K562 (cell line): Measurements from ENCODE around the gene ANGPTL7.

ENCODE experiments used
- ATF7 ChIP-seq: fragments of 450-650 bp; IDR thresholded peaks from 2 replicates; pipeline ENCODE4 v1.7.1; 2014; ENCODE audit warnings: mild to moderate bottlenecking, moderate library complexity
- BRCA1 ChIP-seq, 2 experiments: fragments of 450-650 bp in 1 of 2; sonication (generic) in 1 of 2; formaldehyde crosslinking in 1 of 2; IDR thresholded peaks; 2 replicates each; pipeline versions ENCODE4 v1.5.0 to v1.6.1; 2017 to 2020; ENCODE audit warnings: mild to moderate bottlenecking in 1 of 2, missing genetic modification reagents in 1 of 2
- ELF1 ChIP-seq: fragments of 200-800 bp; sonication (Bioruptor generic); IDR thresholded peaks from 2 replicates; pipeline ENCODE4 v1.6.1; 2016; ENCODE audit warnings: missing genetic modification characterization, missing compliant biosample characterization
- ESRRA ChIP-seq: fragments of 450-650 bp; IDR thresholded peaks from 2 replicates; pipeline ENCODE4 v1.6.1; 2014; ENCODE audit warnings: low read depth, mild to moderate bottlenecking, moderate library complexity, borderline replicate concordance
- ETV1 ChIP-seq: fragments of 450-650 bp; conservative IDR thresholded peaks from 2 replicates; pipeline ENCODE4 v1.6.1; 2016; ENCODE audit warnings: missing genetic modification characterization, control low read depth, low read depth, missing compliant biosample characterization
- HDGF ChIP-seq: fragments of 450-650 bp; IDR thresholded peaks from 2 replicates; pipeline ENCODE4 v1.6.1; 2016
- TGIF2 ChIP-seq: sonication (generic); formaldehyde crosslinking; IDR thresholded peaks from 2 replicates; pipeline ENCODE4 v1.8.1; 2022; ENCODE audit warnings: mild to moderate bottlenecking, missing genetic modification reagents, moderate library complexity
- ZBTB17 ChIP-seq: fragments of 450-650 bp; formaldehyde crosslinking; IDR thresholded peaks from 2 replicates; pipeline ENCODE4 v1.4.0; 2020; ENCODE audit warnings: mild to moderate bottlenecking
- ZNF23 ChIP-seq: fragments of 250-450 bp; sonication (Bioruptor Pico); IDR thresholded peaks from 2 replicates; pipeline ENCODE4 v1.4.0; 2020; ENCODE audit warnings: mild to moderate bottlenecking
- TF ChIP-seq, protein P1 (sequence below), 3 experiments: IDR thresholded peaks in 2 of 3; conservative IDR thresholded peaks in 1 of 3; 2 replicates each; pipeline ENCODE4 v1.5.1; 2011 to 2012; ENCODE audit warnings: low read length in 3 of 3, mild to moderate bottlenecking in 3 of 3, control low read depth in 2 of 3, improper control_type of control experiment in 1 of 3, inconsistent platforms in 1 of 3, low read depth in 1 of 3, mixed read lengths in 1 of 3, moderate library complexity in 1 of 3; ENCODE audit not compliant: insufficient read depth in 2 of 3
- TF ChIP-seq, protein P2 (sequence below), 3 experiments: fragments of 200-800 bp in 1 of 3; sonication (Bioruptor generic) in 1 of 3; sonication (generic) in 1 of 3; formaldehyde crosslinking in 1 of 3; IDR thresholded peaks; 2 replicates each; pipeline versions ENCODE4 v1.6.1 to v1.8.0; 2016 to 2022; ENCODE audit warnings: mild to moderate bottlenecking in 2 of 3, missing compliant biosample characterization in 2 of 3, missing genetic modification characterization in 2 of 3, missing genetic modification reagents in 1 of 3
- TF ChIP-seq, protein P3 (sequence below), 2 experiments: fragments of 450-650 bp; formaldehyde crosslinking in 1 of 2; IDR thresholded peaks; 2 replicates each; pipeline versions ENCODE4 v1.4.0 to v1.6.1; 2014 to 2020; ENCODE audit warnings: mild to moderate bottlenecking in 2 of 2, borderline replicate concordance in 1 of 2, low read depth in 1 of 2

DNA sequence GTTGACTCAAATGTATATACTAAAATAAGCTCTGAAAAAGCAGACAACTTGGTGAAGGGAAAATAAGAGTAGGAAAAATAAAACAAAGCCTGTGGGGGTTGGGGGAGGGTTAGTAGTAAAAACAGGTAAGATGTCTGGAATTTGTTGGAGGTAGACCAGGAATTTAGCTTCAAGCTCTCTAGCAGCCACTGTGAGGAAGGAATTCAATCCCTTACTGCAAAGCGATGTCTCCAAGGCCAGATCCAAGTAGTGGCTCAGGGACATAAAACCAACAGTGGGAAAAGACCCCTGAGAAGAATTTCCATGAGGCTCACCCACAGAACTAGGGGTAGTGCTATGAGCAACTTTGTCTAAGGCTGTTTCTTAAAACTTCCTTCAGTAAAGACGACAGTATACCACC, 7.8 kb downstream of the ANGPTL7 start:
- TF ChIP-seq ZNF23 (CRISPR knock-in tag), result no peak
- TF ChIP-seq BRCA1 (IDR thresholded peaks at IDR 0.05), result no peak
- no peak for TF ChIP-seq BRCA1 (CRISPR knock-in tag; IDR thresholded peaks at IDR 0.05)
- TF ChIP-seq ETV1 (tag), result no peak
- no peak for TF ChIP-seq TGIF2 (CRISPR knock-in tag)
- TF ChIP-seq, protein P1, sequence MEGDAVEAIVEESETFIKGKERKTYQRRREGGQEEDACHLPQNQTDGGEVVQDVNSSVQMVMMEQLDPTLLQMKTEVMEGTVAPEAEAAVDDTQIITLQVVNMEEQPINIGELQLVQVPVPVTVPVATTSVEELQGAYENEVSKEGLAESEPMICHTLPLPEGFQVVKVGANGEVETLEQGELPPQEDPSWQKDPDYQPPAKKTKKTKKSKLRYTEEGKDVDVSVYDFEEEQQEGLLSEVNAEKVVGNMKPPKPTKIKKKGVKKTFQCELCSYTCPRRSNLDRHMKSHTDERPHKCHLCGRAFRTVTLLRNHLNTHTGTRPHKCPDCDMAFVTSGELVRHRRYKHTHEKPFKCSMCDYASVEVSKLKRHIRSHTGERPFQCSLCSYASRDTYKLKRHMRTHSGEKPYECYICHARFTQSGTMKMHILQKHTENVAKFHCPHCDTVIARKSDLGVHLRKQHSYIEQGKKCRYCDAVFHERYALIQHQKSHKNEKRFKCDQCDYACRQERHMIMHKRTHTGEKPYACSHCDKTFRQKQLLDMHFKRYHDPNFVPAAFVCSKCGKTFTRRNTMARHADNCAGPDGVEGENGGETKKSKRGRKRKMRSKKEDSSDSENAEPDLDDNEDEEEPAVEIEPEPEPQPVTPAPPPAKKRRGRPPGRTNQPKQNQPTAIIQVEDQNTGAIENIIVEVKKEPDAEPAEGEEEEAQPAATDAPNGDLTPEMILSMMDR (IDR thresholded peaks at IDR 0.05 in 2 of 3, conservative IDR thresholded peaks at IDR 0.05 in 1 of 3; ENCODE audit: insufficient read depth in 2 of 3, low read depth in 1 of 3, low read length in 3 of 3), result no peak
- TF ChIP-seq, protein P2, sequence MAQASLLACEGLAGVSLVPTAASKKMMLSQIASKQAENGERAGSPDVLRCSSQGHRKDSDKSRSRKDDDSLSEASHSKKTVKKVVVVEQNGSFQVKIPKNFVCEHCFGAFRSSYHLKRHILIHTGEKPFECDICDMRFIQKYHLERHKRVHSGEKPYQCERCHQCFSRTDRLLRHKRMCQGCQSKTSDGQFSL (CRISPR knock-in tag; IDR thresholded peaks at IDR 0.05), result no peak
- TF ChIP-seq, protein P2 (tag; IDR thresholded peaks at IDR 0.05), result no peak
- no peak for TF ChIP-seq ESRRA
- TF ChIP-seq, protein P3, sequence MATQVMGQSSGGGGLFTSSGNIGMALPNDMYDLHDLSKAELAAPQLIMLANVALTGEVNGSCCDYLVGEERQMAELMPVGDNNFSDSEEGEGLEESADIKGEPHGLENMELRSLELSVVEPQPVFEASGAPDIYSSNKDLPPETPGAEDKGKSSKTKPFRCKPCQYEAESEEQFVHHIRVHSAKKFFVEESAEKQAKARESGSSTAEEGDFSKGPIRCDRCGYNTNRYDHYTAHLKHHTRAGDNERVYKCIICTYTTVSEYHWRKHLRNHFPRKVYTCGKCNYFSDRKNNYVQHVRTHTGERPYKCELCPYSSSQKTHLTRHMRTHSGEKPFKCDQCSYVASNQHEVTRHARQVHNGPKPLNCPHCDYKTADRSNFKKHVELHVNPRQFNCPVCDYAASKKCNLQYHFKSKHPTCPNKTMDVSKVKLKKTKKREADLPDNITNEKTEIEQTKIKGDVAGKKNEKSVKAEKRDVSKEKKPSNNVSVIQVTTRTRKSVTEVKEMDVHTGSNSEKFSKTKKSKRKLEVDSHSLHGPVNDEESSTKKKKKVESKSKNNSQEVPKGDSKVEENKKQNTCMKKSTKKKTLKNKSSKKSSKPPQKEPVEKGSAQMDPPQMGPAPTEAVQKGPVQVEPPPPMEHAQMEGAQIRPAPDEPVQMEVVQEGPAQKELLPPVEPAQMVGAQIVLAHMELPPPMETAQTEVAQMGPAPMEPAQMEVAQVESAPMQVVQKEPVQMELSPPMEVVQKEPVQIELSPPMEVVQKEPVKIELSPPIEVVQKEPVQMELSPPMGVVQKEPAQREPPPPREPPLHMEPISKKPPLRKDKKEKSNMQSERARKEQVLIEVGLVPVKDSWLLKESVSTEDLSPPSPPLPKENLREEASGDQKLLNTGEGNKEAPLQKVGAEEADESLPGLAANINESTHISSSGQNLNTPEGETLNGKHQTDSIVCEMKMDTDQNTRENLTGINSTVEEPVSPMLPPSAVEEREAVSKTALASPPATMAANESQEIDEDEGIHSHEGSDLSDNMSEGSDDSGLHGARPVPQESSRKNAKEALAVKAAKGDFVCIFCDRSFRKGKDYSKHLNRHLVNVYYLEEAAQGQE (IDR thresholded peaks at IDR 0.05; ENCODE audit: borderline replicate concordance), result no peak
- TF ChIP-seq, protein P3 (CRISPR knock-in tag; IDR thresholded peaks at IDR 0.05; ENCODE audit: low read depth), result no peak
- TF ChIP-seq ELF1 (tag), result no peak
- TF ChIP-seq HDGF, result no peak
- TF ChIP-seq ZBTB17 (CRISPR knock-in tag), result no peak
- TF ChIP-seq ATF7, result no peak
